Measurements from ENCODE around the gene TFDP2. TPM values are rescaled to one million over a fixed set of nuclear protein-coding genes. Genes with fewer than 3 reads are reported as not detected.

The TFDP2 gene
- total RNA-seq, 1 experiment from 2014 or later: 55.4 TPM

- TF ChIP-seq EZH2phosphoT487 (IDR thresholded peaks at IDR 0.05; ENCODE audit: borderline replicate concordance) (no peak), JUND (IDR thresholded peaks at IDR 0.05) (no peak), YY1 (IDR thresholded peaks at IDR 0.05; ENCODE audit: extremely low read depth, insufficient replicate concordance, low read depth, low read length) (no peak), ELF1 (IDR thresholded peaks at IDR 0.05; ENCODE audit: borderline replicate concordance, low read depth) (no peak), MAX (IDR thresholded peaks at IDR 0.05) (no peak)
These were observed 208.3 kb downstream of the TFDP2 start (continued) for GRCh38 chr3:141941093-141941492.

GRCh38 chr3:141940194-141940776, 209.1 kb downstream of the TFDP2 start:
- Histone ChIP-seq H3K4me2 (ENCODE audit: low read length) (peak overlapping the region; percentile 77), H4K20me1 (ENCODE audit: insufficient read depth) (no peaks in the 10 kb centered on the region), H3K79me2 (ENCODE audit: insufficient read depth, low read length) (no peaks in the 10 kb centered on the region), H3K9me2 (ENCODE audit: insufficient read depth) (no peaks in the 10 kb centered on the region), H3K27me3 (ENCODE audit: insufficient read depth, low read length) (no peaks in the 10 kb centered on the region), H2AFZ (ENCODE audit: low read depth, low read length, poor library complexity, severe bottlenecking) (no peak overlapping the region), H3K4me3 (replicated peaks in 1 of 2; ENCODE audit: low read depth in 1 of 2, low read length in 2 of 2) (peak overlapping the region; percentile 42 to 54), H3K27ac (ENCODE audit: low read depth, low read length) (peak overlapping the region; percentile 88), H3K4me1 (ENCODE audit: control insufficient read depth in 1 of 2, insufficient read depth in 2 of 2, low read length in 2 of 2) (peaks cover 44 to 55% of the 10 kb centered on the region in 2 experiments), H3K36me3 (ENCODE audit: control insufficient read depth in 1 of 2, insufficient read depth in 2 of 2, low read length in 2 of 2) (no peaks in the 10 kb centered on the region), H3K9ac (ENCODE audit: low read length) (peak overlapping the region; percentile 53), H3K9me3 (ENCODE audit: control insufficient read depth in 1 of 2, insufficient read depth in 1 of 2, low read depth in 1 of 2, low read length in 2 of 2) (no peaks in the 10 kb centered on the region)
- DNase-seq (ENCODE audit: low read depth, low spot score): peak; percentile 95
- POLR2A ChIA-PET: interaction anchor here (0.7 to 1.4 kb wide), 5 partner anchors 12 to 201 kb away, joined by 3 to 5 read pairs (median 4); no protein-coding TSS in a partner anchor
- RAD21 ChIA-PET (ENCODE audit: low non-redundant PET in 1 of 2, low total read pairs in 2 of 2, uncharacterized antibody in 2 of 2, unreplicated experiment in 2 of 2): no interaction called here
- CTCF ChIA-PET: no interaction called here
- ATAC-seq: peak; percentile 82
- no TSS peak for BruUV-seq (replicated peaks)
- intact Hi-C loops (cut with micrococcal nuclease): no loop called here
- TF ChIP-seq SP1 (IDR thresholded peaks at IDR 0.05; ENCODE audit: low read depth) (peak; percentile 95), CTCF (IDR thresholded peaks at IDR 0.05 in 2 of 3, conservative IDR thresholded peaks at IDR 0.05 in 1 of 3; ENCODE audit: borderline replicate concordance in 1 of 3, insufficient read depth in 1 of 3, low read depth in 2 of 3, low read length in 2 of 3) (no peak; a peak in 1 of 6 replicates), EGR1 (IDR thresholded peaks at IDR 0.05; ENCODE audit: low read depth) (peak; percentile 77), EZH2phosphoT487 (IDR thresholded peaks at IDR 0.05; ENCODE audit: borderline replicate concordance) (no peak), EZH2 (IDR thresholded peaks at IDR 0.05) (no peak), SIN3A (IDR thresholded peaks at IDR 0.05; ENCODE audit: low read depth) (peak; percentile 91), YY1 (IDR thresholded peaks at IDR 0.05; ENCODE audit: extremely low read depth, insufficient replicate concordance, low read depth, low read length) (no peak), ZBTB33 (IDR thresholded peaks at IDR 0.05; ENCODE audit: extremely low read depth, insufficient replicate concordance, low read length) (no peak), CEBPB (IDR thresholded peaks at IDR 0.05; ENCODE audit: low read depth) (peak; percentile 85), ZNF274 (IDR thresholded peaks at IDR 0.05; ENCODE audit: low read depth, low read length) (no peak), SRF (IDR thresholded peaks at IDR 0.05; ENCODE audit: low read depth) (peak; percentile 79), POLR2AphosphoS5 (IDR thresholded peaks at IDR 0.05; ENCODE audit: low read depth, low read length) (peak; percentile 80), CBX3 (IDR thresholded peaks at IDR 0.05; ENCODE audit: low read depth) (peak; percentile 93), ATF3 (IDR thresholded peaks at IDR 0.05) (no peak; the same call in 1 of the 2 replicates)

All from HCT116 (cell line).